ENCODE results near the gene CREB3L1. TPM values are rescaled to one million over a fixed set of nuclear protein-coding genes. Genes with fewer than 3 reads are reported as not detected.

Gene CREB3L1
- total RNA-seq, 2 donors from 2014 or later: 8.8 to 9.9 TPM

DNA sequence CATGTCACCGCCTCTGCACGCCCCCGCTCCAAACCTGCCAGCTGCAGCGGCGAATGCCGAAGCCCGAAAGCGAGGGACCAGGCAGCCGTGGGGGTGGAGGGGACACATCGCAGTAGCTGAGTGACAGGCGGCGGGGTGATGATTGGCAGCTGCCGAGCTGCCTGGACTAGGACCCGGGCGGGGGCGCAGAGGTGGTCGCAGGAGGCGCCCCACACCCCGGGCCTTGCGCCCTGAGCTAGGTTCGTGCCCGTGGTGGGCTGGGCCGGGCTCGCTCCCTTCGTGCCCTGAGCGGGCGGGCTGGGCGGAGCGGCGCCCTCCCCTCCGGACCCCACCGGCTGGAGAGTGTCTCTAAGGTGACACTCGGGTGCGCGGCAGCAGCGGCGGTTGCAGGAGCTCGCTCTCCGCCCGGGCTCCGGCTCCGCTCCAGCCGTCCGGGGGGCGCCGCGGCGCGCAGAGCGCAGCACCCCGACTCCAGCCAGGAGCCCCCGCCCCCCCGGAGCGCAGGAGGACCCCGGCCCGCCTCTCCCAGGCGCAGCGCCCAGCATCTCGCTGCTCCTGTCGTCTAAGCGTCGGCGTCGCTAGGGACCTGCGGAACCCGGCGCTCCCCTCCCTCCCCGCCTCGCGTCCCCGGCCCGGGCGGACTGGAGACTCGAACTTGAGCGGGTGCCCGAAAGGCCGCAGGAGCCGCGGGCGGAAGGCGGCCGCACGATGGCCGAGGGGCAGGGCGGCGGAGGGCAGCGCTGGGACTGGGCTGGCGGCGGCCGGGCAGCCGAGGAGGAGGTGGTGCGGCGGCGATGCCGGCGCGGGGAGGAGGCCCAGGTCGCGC, 55.3 kb downstream of the CREB3L1 start:
- 2% methylated on average over 48 to 99 of the region's 99 CpGs for WGBS, 2 experiments (ENCODE audit: insufficient coverage in 1 of 2, insufficient read length in 1 of 2)
- peaks cover 84% of the 10 kb centered on the region for H3K27me3 Mint-ChIP-seq (ENCODE audit: insufficient read depth)
- H3K27ac ChIP-seq (ENCODE audit: low read depth, low read length): no peak overlapping the region

GRCh38 chr11:46333394-46333947, 56.0 kb downstream of the CREB3L1 start:
- peak overlapping the region; percentile 50 for H3K4me3 Mint-ChIP-seq
- peaks cover 18% of the 10 kb centered on the region for H3K4me1 Mint-ChIP-seq
- peak overlapping the region; percentile 66 for H3K4me3 ChIP-seq (ENCODE audit: low read length)
- peaks cover 88% of the 10 kb centered on the region for H3K27me3 Mint-ChIP-seq (ENCODE audit: insufficient read depth)
- H3K9me3 ChIP-seq (ENCODE audit: control insufficient read depth, low read length): no peaks in the 10 kb centered on the region
- no peak overlapping the region for H3K27ac ChIP-seq (ENCODE audit: low read depth, low read length)
- no peaks in the 10 kb centered on the region for H3K36me3 ChIP-seq (ENCODE audit: control insufficient read depth, insufficient read depth, low read length)
- H3K4me1 ChIP-seq (ENCODE audit: control insufficient read depth, insufficient read depth, low read length): peaks cover 6% of the 10 kb centered on the region
- peak; percentile 77 for DNase-seq
- no peaks in the 10 kb centered on the region for H3K9me3 Mint-ChIP-seq
- no peak overlapping the region for H3K27ac Mint-ChIP-seq
- no peak overlapping the region for H3K9ac ChIP-seq (ENCODE audit: extremely low read depth, low read length, poor library complexity, severe bottlenecking)
- TF ChIP-seq, protein P1, sequence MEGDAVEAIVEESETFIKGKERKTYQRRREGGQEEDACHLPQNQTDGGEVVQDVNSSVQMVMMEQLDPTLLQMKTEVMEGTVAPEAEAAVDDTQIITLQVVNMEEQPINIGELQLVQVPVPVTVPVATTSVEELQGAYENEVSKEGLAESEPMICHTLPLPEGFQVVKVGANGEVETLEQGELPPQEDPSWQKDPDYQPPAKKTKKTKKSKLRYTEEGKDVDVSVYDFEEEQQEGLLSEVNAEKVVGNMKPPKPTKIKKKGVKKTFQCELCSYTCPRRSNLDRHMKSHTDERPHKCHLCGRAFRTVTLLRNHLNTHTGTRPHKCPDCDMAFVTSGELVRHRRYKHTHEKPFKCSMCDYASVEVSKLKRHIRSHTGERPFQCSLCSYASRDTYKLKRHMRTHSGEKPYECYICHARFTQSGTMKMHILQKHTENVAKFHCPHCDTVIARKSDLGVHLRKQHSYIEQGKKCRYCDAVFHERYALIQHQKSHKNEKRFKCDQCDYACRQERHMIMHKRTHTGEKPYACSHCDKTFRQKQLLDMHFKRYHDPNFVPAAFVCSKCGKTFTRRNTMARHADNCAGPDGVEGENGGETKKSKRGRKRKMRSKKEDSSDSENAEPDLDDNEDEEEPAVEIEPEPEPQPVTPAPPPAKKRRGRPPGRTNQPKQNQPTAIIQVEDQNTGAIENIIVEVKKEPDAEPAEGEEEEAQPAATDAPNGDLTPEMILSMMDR (conservative IDR thresholded peaks at IDR 0.05): no peak
- H3K36me3 Mint-ChIP-seq (ENCODE audit: low read depth): no peaks in the 10 kb centered on the region
- 17 to 18% methylated on average over 10 to 25 of the region's 25 CpGs for WGBS, 2 experiments (ENCODE audit: insufficient coverage in 1 of 2, insufficient read length in 1 of 2)
- peaks cover 73% of the 10 kb centered on the region for H3K27me3 ChIP-seq (ENCODE audit: control insufficient read depth, insufficient read depth, low read length, poor library complexity, severe bottlenecking)

More for the DNA sequence above, 55.3 kb downstream of the CREB3L1 start:
- no peaks in the 10 kb centered on the region for H3K36me3 ChIP-seq (ENCODE audit: control insufficient read depth, insufficient read depth, low read length)
- H3K27me3 ChIP-seq (ENCODE audit: control insufficient read depth, insufficient read depth, low read length, poor library complexity, severe bottlenecking): peaks cover 73% of the 10 kb centered on the region
- peak overlapping the region; percentile 66 for H3K4me3 ChIP-seq (ENCODE audit: low read length)
- Mint-ChIP-seq H3K9me3 (no peaks in the 10 kb centered on the region), H3K27ac (no peak overlapping the region), H3K4me1 (peaks cover 17% of the 10 kb centered on the region), H3K36me3 (ENCODE audit: low read depth) (no peaks in the 10 kb centered on the region), H3K4me3 (peak overlapping the region; percentile 50)
- H3K9ac ChIP-seq (ENCODE audit: extremely low read depth, low read length, poor library complexity, severe bottlenecking): no peak overlapping the region
- DNase-seq: peak; percentile 81
- peaks cover 6% of the 10 kb centered on the region for H3K4me1 ChIP-seq (ENCODE audit: control insufficient read depth, insufficient read depth, low read length)
- TF ChIP-seq, protein P1 (conservative IDR thresholded peaks at IDR 0.05): no peak
- no peaks in the 10 kb centered on the region for H3K9me3 ChIP-seq (ENCODE audit: control insufficient read depth, low read length)

GRCh38 chr11:46334211-46334610, 56.7 kb downstream of the CREB3L1 start:
- WGBS, 2 experiments (ENCODE audit: insufficient coverage in 1 of 2, insufficient read length in 1 of 2): 94 to 95% methylated on average over 2 to 3 of the region's 3 CpGs
- peak overlapping the region; percentile 50 for H3K4me3 Mint-ChIP-seq
- no peaks in the 10 kb centered on the region for H3K9me3 ChIP-seq (ENCODE audit: control insufficient read depth, low read length)
- H3K27me3 Mint-ChIP-seq (ENCODE audit: insufficient read depth): peaks cover 86% of the 10 kb centered on the region
- no peaks in the 10 kb centered on the region for H3K36me3 Mint-ChIP-seq (ENCODE audit: low read depth)
- peaks cover 11% of the 10 kb centered on the region for H3K4me1 ChIP-seq (ENCODE audit: control insufficient read depth, insufficient read depth, low read length)
- H3K27ac ChIP-seq (ENCODE audit: low read depth, low read length): no peak overlapping the region
- TF ChIP-seq, protein P1 (conservative IDR thresholded peaks at IDR 0.05): no peak
- H3K9me3 Mint-ChIP-seq: no peaks in the 10 kb centered on the region
- peaks cover 26% of the 10 kb centered on the region for H3K4me1 Mint-ChIP-seq
- no peaks in the 10 kb centered on the region for H3K36me3 ChIP-seq (ENCODE audit: control insufficient read depth, insufficient read depth, low read length)
- no peak overlapping the region for H3K9ac ChIP-seq (ENCODE audit: extremely low read depth, low read length, poor library complexity, severe bottlenecking)
- peaks cover 73% of the 10 kb centered on the region for H3K27me3 ChIP-seq (ENCODE audit: control insufficient read depth, insufficient read depth, low read length, poor library complexity, severe bottlenecking)
- DNase-seq: no peak
- H3K4me3 ChIP-seq (ENCODE audit: low read length): no peak overlapping the region
- H3K27ac Mint-ChIP-seq: no peak overlapping the region

All from endodermal cell (in vitro differentiated cells).